NCI-H524 (cell line): ENCODE results near the gene PNLIPRP3.

Experiments
- DNase-seq, 2 experiments: peaks; one replicate each; lab custom pipeline; 2025; lab: John Stamatoyannopoulos, UW

PNLIPRP3 gene

DNA sequence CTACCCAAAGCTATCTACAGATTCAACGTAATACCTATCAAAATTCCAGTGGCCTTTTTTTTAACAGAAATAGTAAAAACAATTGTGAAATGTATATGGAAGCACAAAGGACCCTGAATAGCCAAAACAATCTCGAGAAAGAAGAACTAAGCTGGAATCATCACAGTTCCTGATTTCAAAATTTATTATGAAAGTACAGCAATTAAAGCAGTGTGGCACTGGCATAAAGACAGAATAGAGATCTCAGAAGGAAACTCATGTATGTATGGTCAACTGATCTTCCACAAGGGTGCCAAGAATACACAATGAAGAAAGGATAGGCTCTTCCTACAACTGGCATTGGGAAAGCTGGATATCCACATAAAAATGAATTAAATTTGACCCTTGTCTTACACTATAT is 23.2 kb downstream of the PNLIPRP3 start:
- DNase-seq, result no peak

- DNase-seq, result no peak
Observed at GRCh38 chr10:116451711-116452337, 24.2 kb downstream of the PNLIPRP3 start.

- no peak for DNase-seq
Observed at GRCh38 chr10:116452338-116452720, 24.7 kb downstream of the PNLIPRP3 start.

DNA sequence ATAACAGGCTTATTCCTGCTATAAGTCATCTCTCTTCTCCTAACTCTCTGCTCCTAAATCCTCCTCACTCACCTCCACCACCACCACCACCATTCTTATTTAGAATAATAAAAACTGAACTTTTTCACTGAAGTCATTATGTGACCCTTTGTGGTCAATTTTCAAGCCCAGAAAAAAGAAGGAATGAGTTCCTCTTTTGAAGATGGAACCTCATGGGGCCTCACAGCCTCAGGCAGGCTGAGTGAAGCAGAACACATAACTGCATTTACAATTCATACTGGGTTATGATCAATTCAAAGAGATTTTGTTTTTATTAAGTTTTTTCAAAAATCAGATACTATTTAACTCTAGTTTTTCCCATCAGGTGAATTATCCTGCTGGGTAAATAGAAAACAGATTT is 29.8 kb downstream of the PNLIPRP3 start:
- DNase-seq, result no peak

DNA sequence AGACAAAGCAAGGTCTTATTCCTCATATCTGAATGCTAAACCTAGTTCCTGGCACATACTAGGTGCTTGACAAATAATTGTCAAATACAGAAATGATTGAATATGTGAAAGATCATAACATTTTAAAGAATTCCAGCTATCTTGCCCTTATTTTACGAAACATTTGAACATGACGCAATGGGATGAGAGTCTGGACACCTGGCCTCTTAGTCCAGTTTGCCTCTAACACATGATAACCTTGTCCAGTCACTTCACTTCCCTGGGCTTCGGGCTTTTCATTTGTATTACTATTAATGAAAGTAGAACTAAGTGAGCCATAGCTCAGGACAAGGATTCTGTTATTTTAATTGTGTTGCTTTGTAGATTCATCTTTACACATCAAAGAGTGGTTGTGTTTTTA is 32.6 kb downstream of the PNLIPRP3 start:
- no peak for DNase-seq

DNA sequence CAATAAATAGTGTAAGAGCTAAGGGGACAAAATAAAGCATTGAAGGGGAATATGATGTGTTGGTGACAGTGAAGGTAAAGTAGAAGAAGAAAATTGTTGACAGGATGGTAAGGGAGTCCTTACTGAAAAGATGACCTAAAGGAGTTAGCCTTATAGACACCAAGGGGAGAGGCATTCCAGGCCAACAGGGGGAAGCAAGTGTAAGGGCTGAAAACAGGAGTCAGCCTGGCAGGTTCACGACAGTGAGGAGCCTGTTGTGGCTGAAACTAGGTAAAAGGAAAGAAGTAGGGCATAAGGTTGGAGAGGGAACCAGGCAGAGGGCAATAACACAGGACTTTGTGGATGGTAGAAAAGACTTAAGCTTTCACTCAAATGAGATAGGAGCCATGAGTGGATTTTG is 34.0 kb downstream of the PNLIPRP3 start:
- DNase-seq, result no peak

DNA sequence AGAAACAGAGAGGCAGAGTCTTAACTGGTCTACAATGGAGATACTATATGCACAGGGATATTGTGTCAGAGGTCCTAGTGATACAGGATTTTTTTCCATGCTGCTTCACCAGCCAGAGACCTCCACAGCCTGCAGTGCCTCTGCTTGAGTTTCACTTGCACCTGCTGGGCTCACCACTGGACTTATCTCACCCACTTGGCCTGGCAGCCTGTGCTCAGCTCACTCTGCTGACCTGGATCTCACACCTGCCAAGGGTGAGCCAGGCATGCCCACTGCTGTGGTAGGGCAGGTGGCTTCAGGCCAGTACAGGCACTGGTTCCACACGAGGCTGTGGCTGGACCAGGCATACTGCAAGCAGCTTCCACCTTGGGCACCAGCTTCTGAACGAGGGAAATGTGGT is 36.6 kb downstream of the PNLIPRP3 start:
- DNase-seq, result no peak

- no peak for DNase-seq
Observed at GRCh38 chr10:116465546-116465945, 37.9 kb downstream of the PNLIPRP3 start.

- no peak for DNase-seq
Observed at GRCh38 chr10:116466715-116467422, 39.2 kb downstream of the PNLIPRP3 start.

DNA sequence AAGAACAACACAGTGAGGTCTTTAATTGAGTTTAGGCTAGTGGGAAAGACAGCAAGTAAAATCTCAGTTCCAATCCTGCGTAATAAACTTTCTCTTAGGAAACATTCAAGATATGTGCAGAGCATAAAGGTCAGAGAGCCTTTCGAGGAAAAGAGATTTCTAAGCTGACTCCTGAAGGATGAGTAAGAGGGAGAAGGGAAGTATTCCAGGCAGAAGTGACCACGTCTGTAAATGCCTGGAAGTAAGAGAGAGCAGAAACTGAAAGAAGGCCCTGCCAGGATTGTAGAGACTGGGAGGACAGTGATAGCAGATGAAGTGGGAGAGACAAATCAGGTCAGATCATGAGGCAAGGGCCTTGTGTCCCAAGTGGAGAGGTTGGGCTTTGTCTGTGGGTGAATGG is 41.8 kb downstream of the PNLIPRP3 start:
- no peak for DNase-seq

DNA sequence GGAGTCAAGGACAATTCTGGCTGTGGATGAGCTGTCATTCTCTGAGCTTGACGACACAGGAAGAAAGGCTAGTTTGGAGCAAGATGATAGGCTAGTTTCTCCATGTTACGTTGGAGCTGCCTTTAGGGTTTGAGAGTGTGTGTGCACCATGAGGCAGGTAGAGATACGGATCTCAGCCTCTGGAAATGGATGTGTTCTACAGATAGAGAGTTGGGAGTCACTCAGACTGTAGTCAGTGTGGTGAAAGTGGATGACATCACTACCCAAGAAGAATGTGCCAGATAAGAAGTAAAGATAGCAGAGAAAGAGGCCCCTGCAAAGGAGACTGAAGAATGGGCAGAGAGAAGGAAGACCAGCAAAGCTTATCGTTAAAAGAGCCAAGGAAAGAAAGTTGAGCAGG is 42.4 kb downstream of the PNLIPRP3 start:
- no peak for DNase-seq

DNA sequence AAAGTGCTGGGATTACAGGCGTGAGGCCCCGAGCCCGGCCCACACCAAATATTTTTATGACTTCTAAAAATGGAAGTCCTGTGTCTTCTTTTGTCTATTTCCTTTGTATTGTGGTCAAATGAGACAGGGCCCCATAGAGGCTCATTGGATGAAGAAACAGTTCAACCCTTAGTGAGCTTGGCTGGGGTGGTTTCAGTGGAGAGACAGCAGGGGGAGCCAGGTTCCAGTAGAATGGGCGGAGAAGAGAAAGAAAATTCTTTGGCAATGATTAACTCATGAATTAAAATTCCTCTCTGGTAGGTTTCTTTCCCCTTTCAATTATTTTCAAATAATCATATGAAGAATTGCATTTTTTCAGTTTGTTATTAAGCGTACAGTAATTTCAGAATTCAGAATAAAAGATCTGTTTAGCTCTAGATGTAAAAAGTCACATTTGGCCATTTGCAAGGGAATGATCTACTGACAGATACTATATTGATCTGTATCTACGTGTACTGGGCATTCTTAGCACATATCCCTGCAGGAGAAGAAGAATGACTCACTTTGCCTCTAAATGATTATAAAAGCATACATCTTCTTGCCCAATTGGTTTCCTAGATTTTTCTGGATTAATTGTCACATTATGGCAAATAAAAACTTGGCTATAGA is 43.2 kb downstream of the PNLIPRP3 start:
- peak; percentile 1 to 2 for DNase-seq

- DNase-seq, result no peak
Observed at GRCh38 chr10:116472891-116473290, 45.2 kb downstream of the PNLIPRP3 start.

GRCh38 chr10:116475866-116476265 is 48.2 kb downstream of the PNLIPRP3 start:
- DNase-seq, result no peak

- DNase-seq, result no peak
Observed at GRCh38 chr10:116476461-116476860, 48.8 kb downstream of the PNLIPRP3 start.

DNA sequence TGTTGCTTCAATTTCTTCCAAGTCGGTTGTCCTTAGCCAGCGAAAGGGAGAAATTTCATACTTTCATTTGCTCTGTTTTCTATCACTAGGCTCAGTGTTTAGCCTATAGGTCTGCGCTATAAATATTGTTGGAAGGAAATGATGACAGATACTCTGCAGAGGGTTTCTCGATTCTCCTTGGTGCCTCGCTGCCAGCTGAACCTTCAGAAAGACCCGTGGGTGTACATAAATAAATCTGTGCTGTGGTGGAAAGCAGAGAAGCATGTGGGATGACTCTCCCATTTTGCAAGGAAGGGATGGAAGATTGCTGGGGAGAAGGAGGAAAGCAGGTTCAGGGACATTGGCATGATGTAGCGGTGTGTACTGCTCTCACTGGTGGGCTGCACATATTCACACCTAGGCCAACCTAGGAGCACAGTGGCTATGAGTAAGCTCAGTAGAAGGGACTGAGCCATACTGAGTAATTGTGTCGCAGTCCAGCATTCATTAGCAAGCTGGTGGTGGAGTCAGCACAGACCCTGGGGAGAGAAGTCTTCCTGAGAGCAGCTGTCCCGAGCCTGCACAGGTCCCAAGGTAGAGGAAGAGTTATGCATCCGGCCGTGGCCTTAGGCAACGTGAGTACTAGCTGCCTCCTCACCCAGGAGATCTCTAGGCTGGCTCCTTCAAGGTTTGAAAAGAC is 50.5 kb downstream of the PNLIPRP3 start:
- no peak for DNase-seq

DNA sequence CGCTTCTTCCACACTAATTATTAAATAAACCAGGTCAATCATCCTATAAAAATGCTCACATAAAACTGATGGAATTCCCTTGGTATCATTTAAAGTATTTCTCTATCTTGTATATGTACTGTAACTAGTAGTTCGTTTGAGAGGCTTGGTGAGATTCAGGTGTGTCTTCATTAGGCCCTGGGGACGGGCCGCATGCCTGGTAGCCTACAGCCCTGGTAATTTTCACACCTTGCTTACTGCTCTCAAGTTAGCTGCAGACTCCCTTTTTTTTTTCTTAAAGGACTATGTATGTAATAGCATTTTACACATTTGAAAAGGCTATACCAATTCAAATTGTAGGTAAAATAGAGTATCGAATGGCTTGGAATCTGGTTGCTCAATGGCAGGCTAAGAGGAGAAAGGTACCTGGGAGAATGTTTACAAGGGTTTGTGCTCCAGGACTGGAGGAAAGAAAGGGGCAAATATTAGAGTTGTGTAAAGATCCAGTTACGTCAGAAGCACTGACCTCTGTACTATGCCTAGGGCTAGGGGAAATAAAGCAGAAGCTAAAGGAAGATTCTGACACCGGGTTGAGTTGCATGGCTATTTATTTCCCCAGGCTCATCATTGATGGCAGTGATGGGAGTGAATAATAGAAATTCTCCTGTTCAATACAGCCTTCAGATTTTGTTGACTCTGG is 59.3 kb downstream of the PNLIPRP3 start:
- DNase-seq, result no peak

DNA sequence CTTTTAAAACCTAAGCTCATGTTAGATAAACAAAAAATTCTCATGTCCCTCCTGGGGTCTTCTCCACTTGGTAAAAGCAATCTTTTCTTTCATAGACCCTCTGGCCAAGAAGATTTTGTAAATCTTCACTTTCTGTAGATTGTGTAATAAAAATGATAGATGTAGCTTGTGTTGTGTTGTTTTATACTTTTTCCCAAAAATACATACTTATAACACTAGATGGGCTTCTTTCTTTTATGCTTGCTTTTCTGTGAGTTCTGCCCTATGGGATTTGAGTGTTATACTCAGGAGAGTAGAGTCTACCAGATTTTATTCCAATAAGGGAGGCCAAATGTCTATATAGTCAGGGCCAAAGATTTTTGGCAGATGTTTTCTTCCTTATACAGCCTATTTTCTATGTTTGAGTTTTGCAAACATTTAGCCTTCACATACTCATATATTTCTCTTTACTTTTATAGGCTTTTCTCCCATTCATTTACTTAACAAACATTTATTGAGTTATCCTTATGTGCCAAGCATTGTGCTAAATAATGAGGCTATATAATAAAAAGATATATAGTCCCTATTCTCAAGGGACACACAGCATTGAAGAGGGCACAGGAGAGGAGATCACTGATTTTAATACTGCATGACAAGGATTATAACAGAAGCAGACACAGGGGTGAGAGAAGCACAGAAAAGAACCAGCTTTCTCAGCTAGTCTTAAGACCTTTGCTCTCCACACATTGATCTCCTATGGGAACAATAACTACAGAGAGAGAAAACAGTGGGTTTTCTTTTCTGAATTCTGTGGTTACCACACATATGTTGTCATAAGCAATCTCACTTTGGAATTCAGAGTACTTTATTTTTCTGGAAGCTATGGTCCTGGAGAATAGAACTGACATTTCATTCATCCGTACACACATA is 60.1 kb downstream of the PNLIPRP3 start:
- no peak for DNase-seq

DNA sequence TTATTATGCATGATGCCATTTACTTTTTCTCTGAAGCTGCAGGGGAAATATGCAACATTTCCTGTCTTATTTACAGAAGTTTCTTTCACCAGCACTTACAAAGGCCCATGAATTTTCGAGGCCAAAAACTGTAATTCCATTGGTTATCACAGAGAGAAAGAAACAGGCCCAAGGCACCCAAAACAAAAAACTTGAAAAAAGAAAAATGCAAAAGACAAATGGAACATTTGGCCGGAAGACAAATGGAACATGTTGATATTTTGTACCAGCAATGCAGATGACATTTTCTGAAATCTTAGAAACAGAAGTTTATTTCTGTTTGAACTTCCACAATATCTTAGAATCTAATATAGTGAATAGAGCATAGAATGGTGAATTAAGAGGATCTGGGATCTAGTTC is 61.8 kb downstream of the PNLIPRP3 start:
- no peak for DNase-seq

DNA sequence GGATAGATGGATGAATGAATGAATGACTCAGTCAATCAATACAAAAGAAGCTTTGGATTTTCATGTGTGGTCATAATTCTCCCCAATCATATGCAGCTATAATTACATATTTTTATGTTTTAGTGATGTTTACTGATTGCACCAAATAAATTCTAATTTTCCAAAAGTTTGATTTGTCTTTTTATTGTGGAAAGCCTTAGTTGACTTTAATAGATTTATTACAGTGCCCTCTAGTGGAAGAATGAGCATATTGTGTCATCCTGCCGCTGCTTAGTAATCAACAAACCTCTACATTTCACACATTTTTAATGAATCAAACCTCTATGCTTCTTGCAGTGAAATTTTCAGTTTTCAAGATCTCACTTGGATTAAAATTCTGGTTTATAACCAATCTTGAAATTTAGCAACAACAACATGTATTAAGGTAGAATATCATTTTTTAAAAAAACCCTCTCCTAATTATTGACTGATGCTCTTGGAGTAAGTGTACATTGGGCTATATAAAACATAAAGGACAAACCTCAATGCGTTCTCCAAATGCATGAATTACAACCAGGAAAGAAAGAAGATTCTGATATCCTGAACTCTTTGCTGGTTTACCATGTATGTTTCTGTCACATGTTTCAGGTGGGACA is 62.5 kb downstream of the PNLIPRP3 start:
- peak in 1 of 2 experiments; percentile 17 for DNase-seq

DNA sequence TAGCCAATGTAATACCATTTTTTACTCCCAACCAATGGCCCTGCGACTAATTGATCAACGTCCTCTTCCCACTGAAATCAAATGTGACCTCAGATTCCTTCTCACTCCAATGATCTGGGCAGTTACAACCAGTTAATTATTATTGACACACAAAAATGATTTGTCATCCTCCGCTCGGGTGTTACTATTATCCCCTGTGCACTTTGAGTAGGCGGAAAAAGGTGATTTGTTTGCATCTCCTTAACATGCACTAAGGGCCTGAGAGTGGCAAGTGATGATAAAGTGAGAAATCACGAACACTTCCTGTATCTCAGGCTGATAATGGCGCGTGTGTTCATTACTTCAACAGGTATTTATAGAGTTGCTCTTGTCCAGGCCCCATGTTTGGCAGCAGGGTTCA is 77.1 kb downstream of the PNLIPRP3 start:
- no peak for DNase-seq
